Stimulated activated CD4-positive, alpha-beta T cell treated with anti-CD3 and anti-CD28 coated beads, Interleukin-15, amount 100 ng/mL, for 48 hours (primary cell): ENCODE results near the gene WDR27.
A peak's percentile ranks its signal among the peaks of the same experiment; 100 is the strongest.

Experiments
- DNase-seq, 2 donors: peaks; one replicate each; pipeline ENCODE4 v3.0.0-alpha.2; 2020; ENCODE audit warnings: low read depth in 2 of 2

The WDR27 gene

DNA sequence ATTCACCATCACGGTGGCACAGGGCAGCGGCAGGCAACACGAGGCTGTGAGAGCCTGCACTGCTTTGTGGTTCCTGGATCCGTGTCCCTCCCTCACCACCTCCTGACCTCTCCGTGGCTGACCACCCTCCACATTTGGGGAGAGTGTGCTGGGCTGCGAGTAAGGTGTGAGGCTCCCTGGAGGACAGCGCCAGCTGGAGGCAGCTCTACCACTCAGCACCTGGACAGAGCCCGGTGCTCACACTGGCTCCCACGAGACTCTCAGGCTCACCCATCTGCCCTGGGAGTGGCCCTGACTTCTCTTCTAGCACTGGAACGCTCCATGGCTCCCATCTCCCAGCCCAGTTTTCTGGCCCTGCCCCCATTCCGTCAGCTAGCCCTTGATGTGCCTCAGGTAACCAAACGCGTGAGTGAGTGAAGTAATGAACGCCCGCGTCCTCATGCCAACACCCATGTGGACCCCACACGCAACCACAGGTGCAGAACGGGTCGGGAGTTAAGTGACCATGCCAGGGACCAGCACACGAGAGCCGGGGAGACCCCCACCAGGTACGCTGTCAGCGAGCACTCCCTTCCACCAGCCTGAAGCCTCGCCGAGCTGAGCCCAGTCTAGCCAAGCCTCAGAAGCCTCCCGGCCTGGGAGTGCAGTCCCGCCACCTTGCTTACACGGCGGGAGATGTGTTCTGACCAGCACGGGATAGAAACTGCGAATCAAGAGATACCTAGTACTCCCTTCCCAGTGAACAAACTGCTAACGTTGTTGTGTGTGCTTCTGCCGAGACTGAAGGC, 137.2 kb downstream of the WDR27 start:
- no peak for DNase-seq

DNA sequence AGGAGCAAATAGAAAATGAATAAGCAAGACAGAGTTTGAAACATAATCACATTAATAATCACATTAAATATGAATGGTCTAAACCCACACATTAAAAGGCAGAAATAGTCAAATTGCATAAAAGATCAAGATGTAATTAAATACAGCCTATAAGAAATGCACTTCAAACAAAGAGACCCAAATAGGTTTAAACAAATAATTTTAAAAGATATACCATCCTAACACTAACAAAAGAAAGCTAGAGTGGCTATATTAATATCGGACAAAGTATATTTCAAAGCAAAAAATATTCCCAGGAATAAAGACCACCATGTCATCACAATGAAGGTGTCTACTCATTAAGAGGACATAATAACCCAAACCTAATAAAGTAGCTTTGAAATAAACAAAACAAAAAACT, 140.2 kb downstream of the WDR27 start:
- no peak for DNase-seq

DNA sequence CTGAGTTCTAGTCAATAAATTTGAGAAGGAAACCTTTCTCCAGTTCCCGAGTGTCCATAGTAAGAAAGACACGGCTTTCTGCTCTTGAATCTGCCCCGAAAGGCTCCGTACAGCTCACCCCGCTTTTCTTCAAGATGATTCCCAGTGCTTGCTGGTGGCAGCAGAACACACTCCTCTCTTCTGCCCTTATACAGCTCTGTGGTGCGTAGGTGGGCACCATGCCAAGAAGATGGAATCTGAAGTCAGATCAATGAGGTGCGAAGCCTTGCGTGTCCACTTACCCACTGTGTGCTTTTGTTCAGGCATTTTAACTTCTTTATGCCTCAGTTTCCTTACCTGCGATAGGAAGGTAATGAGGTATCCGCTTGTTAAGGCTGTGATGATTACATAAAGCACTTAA, 142.2 kb downstream of the WDR27 start:
- DNase-seq, result no peak

DNA sequence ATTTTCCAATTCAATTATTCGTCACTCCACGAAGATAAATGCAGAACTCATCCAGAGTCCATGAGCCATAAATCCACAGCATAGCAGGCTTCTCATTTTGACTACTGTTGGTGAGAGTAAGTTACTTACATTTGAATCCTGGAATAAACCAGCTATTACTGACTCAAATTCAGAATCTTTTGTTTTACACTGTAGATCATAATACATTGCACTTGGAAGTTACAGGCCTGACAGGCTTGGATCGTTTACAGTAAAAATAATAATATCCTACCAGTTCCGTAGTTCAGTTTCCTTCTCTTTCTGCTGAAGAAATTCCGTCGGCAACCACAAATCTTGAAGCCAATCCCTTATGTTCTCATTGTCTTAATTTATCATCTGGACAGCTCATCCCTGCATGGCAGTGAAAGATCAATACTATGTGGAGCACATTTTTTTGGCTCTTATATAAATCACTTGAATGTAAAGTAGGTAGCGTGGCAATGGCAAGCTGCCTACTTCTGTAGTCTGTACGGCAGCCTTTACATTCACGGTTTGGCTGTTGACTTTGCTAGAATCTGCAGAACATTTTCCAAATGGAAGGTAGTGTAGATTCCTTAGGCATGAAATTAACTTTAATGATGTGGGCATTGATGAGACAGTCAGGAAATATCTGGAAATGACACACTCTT, 142.9 kb downstream of the WDR27 start:
- no peak for DNase-seq

DNA sequence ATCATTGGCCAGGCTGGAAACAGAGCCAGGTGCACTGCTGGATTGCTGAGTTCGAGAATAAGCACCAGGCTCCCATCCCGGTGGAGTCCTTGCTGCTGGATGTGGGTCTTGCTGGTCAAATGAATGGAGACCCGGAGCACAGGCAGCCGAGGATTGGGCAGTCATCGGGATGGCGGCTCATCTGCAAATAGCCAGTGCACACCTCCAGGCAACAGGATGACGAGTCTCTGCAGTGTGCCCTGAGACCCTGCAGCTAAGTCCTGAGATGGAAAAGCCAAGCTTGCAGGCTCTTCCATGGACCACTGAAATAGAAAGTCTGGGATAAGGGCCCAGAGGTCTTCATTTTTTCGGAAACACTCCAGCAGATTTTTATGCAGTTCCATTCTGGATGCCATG, 143.5 kb downstream of the WDR27 start:
- no peak for DNase-seq

DNA sequence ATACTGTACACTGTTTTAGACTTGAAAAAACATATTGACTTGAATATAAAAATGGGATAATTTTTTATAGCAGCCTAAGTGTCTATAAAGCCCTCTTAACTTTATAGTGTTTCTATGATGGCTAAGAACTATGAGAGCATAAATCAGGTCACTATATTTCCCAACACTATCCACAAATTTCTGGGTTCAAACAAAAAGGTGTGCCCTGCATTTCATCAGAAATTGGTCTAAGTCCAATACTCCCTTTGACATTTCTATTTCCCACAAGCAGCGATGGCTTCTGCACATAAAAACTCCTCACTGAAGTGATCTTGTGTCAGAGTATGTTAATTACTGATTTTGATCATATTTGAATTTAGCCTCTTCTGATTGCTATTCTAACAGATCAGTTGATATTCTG, 143.9 kb downstream of the WDR27 start:
- no peak for DNase-seq

DNA sequence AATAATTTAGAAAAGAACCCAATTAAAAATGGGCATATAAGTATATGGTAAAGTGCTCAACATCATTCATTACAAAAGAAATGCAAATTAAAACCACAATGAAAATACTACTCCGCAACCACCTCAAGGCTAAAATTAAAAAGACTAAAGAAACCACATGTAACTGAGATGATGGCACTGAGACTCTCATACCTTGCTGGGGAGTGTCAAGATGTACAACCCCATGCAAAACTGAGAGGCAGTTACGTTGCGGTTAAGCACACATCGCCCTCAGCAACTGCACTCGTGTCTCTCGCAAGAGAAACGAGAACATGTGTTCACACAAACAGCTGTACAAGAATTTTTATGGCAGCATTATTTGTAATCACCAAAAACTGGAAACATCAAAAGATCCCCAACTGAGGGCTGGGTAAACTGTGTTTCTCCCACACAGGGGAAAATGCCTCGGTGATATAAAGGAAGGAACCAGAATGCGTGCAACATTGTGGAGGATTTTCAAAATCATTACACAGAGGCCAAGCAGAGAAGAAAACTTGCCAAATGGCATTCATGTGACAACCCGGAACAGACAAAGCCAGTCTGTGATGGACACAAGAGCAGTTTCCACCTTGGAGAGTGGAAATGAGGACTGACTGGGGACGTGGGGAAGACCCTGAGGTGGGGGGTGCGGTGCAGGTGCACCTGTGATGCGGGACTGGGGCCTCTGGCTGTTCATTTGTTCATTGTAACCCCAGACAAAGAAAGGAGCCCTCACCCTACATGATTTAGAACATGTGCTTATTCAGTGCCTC, 144.9 kb downstream of the WDR27 start:
- peak; percentile 21 to 42 for DNase-seq

DNA sequence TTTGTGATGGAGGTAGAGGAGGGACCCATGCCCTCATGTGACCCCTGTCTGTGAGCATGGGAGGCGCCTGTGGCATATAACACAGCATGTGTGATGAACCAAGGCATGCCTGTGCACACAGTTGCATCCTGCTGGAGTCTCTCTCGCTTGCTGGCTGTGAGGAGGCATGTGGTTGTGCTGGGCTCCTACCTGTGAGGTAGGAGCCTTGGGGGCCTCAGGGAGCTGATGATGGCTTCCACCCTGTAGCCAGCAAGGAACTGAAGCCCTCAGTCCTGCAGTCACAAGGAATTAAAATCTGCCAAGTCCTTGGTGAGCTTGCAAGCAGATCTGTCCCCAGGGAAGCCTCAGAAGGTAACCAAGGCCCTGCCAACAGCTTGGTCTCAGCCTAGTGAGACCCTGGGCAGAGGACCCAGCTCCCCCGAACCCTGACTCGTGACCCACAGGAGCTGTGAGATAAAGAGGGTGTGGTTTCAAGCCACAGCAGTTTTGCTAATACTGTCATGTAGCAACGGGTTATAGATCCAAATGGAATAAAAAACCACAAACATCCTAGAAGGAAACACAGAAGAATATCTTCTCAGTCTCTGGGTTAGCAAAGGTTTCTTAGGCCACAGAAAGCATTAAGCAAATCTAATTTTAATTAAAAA, 145.7 kb downstream of the WDR27 start:
- DNase-seq, result no peak

DNA sequence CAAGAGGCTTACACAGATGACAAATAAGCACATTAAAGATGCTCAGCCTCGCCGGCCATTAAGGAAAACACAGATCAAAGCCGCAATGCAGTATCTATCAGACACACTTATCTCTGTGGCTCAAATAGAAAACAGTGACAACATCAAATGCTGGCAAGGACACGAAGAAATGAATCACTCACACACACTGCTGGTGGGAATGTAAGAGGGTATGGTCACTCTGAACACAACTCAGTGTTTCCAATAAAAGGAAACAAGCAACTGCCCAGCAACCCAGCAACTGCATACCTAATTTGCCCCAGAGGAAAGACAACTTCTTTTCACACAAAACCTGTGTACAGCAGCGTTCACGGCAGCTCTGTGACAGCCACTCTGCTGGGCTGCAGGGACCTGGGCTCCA, 155.8 kb downstream of the WDR27 start:
- DNase-seq, result no peak

DNA sequence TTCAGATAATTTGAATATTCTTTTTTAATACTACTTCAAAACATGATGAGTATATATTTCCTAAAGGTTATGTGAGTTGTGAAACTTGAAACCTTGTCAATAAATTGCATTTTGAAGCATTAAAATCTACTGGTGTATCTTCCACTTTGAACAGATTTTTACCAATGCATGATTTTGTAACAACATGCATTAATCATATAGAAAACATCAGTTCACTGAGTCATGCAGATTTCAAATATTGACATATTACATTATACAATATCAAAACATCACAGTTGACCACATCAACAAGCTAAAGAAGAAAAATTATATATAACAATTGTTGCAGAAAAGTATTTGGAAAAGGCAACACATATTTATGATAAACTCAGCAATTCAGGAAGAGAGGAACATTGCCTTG, 158.1 kb downstream of the WDR27 start:
- DNase-seq, result no peak

DNA sequence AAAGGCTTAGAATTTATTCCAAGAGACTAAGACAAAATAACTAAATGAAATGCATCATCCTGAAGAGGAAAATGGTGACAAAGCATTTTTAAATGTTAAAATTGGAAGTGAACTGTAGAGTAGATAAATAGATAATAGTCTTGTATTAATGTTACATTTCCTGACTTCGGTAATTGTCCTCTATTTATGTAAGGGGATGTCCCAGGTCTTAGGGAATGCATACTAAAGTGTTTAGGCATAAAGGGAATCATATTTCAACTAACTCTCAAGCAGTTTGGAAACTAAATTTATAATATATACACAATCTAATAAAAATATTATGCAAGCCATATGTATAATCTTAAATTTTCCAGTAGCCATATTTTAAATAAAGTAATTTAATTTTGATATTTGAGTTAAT, 159.3 kb downstream of the WDR27 start:
- no peak for DNase-seq

DNA sequence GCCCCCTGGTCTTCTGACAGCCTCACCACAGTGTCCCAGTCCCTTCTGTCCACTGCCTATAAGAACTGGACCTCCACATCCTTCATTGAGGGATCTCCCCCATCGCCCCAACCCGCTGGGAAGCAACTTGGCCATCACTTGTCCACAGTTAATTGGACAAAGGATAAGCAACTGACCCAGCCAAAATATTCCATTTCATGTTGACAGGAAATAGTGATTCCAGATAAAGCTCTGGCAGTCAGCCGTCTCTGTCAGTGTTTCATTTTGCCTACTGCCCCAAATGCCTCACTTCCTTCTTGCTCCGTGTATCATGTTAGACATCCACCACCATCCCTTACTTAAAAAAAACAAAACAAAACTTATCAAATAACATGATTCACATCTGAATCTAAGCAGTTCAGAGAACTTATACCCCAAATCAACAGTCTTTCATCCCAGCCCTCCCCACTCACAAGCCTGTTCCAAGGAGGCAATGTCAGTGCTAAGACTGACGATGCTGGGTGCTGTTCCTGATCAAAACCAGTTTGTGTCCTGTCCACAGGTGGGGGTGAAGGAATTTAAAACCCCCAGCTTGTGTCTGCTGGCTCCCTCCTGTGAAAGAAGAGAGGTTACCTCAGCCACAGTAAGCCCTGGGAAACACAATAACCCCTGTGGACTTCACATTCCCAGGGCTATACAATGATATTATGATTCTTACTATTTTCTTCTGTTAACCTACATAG, 162.5 kb downstream of the WDR27 start:
- no peak for DNase-seq

DNA sequence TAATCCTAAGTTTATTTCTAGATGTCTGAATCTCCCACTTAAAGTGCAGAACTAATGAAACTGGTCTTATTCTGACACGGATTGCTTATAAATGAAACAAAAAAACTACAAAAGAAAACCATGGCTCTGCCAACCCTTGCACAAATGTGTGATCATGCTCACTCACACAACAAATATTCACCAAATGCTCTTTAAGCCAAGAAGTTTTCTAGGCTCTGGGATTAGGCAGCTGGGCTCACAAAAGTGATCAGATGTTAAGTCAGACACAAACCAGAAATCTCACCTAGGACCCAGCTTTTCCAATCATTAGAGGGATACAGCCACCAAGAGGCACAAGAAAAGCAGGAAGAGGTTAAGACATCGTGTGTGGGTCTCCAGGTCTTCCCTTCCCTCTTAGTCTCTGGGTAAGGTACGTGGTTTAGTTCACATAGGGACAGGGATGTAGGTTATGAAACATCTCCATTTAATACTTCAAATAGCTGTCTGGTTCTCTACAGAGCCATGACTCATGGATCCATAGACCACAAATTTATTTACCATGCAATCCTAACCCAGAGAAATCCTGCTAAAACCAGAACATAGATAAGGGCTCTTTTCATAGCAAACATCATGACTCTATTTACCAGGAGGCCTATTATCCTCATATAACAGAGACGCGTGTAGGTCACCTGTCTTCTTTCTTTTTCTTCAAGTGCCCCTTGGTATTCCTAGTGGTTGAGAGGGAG, 165.2 kb downstream of the WDR27 start:
- no peak for DNase-seq

DNA sequence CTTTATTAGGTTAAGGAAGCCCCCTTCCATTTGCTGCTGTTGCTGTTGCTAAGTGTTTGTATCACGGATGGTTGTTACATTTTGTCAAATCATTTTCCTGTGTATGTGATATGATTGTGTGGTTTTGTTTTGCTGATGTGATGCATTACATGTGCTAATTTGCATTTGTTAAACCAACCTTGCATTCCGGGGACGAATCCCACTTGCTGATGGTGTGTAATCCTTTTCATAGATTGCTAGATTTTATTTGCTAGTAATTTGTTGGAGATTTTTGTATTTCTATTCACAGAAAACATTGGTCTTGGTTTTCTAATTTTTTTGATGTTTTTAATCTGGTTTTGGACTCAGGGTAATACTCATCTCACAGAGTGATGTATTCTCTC, 167.8 kb downstream of the WDR27 start:
- DNase-seq, result no peak

DNA sequence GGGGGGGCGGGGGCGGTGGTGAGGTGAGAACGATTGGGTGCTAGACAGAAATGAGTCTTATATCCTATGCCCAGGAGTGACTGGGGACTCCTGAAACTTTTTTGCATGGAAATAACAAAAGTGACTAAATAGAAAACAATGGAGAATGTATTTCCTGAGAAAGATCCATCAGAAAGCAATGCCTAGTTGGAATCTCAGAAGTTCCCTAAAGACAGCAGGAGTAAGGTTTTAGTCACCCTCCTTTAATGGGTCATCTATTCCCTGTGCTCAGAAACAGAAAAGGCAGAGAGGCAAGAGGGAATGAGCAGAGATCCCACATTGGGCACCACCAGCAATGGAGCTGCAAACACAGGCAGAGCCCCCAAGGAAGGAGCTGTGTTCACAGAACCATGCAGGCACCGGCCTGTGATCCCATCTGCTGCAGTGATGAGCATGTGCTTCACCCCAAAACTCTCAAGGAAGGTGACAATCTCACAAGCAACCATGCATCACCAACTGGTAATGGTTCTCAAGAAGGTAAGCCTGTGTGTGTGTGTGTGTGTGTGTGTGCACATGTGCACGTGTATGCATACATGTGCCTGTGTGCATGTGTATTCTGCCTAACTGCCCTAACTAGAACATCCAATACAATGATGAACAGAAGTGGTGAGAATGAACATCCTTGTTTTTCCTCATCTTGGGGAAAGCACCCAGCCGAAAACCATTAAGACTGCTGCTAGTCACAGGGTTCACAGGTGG, 168.4 kb downstream of the WDR27 start:
- DNase-seq, result no peak

DNA sequence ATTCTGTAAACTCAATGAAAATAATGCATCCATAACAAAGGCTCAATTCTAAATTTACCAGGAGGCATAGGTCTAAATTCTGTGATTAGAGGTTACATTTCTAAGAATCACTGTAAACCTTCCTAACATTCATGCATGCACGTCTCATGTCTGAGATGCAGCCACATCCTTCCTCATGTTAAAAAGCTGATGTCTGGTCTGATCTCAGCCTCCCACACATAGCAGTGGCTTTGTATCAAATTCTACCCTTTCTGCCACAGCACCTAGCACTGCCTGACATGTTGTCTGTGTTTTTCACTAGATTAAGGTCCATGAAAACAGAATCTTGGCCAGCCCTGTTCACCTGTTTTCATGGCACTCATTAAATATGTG, 171.1 kb downstream of the WDR27 start:
- DNase-seq, result no peak

DNA sequence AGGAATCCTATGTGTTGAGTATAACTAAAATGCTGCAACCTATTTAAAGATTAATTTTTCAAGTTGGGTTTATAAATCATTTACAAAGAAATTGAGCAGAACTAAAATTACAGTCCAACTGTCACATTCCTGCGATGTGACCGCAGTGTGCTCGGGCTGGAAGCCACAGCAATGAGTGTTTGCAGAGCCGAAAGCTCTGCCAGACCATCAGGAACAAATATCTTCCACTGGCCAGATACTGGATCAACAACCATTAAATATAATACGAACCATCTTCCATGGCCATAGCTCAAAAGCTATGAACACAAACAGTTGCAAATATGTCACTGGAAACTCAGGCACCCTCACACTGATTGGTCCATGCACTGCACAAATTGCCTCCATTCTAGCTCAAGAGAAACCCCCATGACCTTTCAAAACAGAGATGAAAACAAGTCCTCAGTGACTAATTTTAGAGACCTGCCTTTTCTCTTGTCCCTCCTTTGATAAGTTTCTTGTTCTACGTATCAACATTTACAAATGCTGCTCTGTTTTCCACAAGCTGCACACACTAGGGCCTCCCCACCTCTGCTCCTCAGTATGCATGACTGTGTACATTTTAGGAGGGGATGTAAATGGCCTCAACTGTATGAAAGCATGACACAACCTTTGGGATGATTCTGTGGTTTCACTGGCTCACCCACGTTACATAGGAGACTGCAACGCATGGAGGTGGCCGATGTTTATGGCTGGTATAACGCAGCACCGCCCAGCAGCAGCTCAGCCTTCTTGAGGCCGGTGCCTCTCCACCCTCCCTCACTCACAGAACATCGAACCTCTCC, 171.7 kb downstream of the WDR27 start:
- DNase-seq, result peak in 1 of 2 donors; percentile 21

DNA sequence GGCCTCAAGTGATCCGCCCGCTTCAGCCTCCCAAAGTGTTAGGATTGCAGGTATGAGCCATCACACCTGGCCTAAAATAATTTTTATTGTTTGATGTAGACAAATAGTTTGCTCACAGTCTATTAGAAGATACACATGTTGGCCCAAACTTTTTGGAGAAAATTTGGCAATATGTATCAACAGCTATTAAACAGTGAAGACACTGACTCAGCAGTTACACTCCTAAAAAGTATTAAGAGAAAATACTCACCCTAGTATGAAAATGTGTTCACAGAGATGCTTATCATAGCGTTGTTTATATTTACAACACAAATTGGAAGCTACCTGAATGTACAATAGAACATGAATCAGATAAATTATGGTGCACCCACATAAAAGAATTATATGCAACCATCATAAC, 173.1 kb downstream of the WDR27 start:
- no peak for DNase-seq

DNA sequence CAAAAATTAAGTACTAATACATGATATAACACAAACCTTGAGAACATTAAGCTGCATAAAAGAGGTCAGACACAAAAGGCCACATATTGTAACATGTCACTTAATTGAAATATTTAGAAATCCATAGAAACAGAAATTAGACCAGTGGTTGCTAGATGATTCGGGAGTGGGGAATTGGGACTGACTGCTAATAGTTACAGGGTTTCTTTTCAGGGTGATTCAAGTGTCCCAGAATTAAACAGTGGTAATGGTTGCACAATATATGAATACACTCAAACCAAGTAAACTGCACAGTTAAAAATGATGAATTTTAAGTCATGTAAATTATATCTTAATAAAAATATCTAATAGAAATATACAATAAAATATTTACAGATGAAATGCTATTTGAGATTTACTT, 174.5 kb downstream of the WDR27 start:
- DNase-seq, result no peak
